ENCODE data around the gene WDFY4.

- TF ChIP-seq CTCF (conservative IDR thresholded peaks at IDR 0.05): no peak
- no peak for TF ChIP-seq EZH2 (IDR thresholded peaks at IDR 0.05; ENCODE audit: low read depth)
Measured at GRCh38 chr10:48769706-48770435, 85.2 kb downstream of the WDFY4 start.

Data from PC-9 (cell line).